Neutrophil (primary cell): ENCODE data around the gene ESYT1.

Experiments
- H3K27ac ChIP-seq: fragments of 200-600 bp; sonication (generic); 2 replicates; pipeline ENCODE4 v1.5.1; 2016; ENCODE audit warnings: mild to moderate bottlenecking, moderate library complexity
- H3K27me3 ChIP-seq: fragments of 200-600 bp; sonication (generic); 2 replicates; pipeline ENCODE4 v1.6.0; 2016; ENCODE audit warnings: mild to moderate bottlenecking
- H3K36me3 ChIP-seq: fragments of 200-600 bp; sonication (generic); 2 replicates; pipeline ENCODE4 v1.5.1; 2017
- H3K4me1 ChIP-seq, 2 experiments: fragments of 200-600 bp in 1 of 2; sonication (generic) in 1 of 2; 1 replicate in 1 of 2; 2 replicates in 1 of 2; pipeline versions ENCODE4 v1.5.1 to v1.6.1; 2013 to 2016; ENCODE audit warnings: low read depth in 1 of 2, low read length in 1 of 2, mild to moderate bottlenecking in 1 of 2, moderate library complexity in 1 of 2; ENCODE audit not compliant: control insufficient read depth in 1 of 2, insufficient read depth in 1 of 2
- H3K4me3 ChIP-seq, 2 experiments: fragments of 200-600 bp in 1 of 2; sonication (generic) in 1 of 2; 1 replicate in 1 of 2; 2 replicates in 1 of 2; pipeline ENCODE4 v1.5.1; 2013 to 2016; ENCODE audit warnings: low read depth in 1 of 2, low read length in 1 of 2, mild to moderate bottlenecking in 1 of 2, moderate library complexity in 1 of 2
- H3K9me3 ChIP-seq: fragments of 200-600 bp; sonication (generic); 2 replicates; pipeline ENCODE4 v1.5.1; 2016
- TF ChIP-seq, protein P1 (sequence below): fragments of 200-600 bp; sonication (generic); IDR thresholded peaks from 2 replicates; pipeline ENCODE4 v1.5.1; 2016; ENCODE audit warnings: antibody characterized with exemption

The ESYT1 gene

DNA sequence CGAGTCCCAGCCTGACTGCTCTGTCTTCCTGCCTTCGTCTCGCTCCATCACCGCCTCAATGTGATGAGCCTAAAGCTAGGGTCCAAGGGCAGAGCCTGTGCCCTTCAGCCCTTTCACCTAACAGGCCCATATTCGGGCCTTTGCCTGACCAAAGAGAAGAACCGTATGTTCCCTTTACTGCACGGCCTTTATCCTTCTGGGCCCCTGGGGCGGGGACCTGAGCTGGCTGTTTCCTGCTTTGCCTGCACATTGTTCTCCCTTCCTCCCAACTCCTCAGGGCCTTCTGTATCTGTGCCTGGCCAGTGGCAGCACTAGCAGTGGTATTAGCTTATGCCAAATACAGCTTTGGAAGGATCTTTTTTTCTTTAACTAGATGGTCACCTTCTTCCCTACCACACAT, 15.8 kb downstream of the ESYT1 start:
- Histone ChIP-seq H3K36me3 (no peaks in the 10 kb centered on the region), H3K27ac (peak overlapping the region; percentile 87), H3K27me3 (no peaks in the 10 kb centered on the region), H3K4me3 (no peak overlapping the region), H3K9me3 (no peaks in the 10 kb centered on the region), H3K4me1 (peaks cover 28 to 39% of the 10 kb centered on the region in 2 experiments)
- TF ChIP-seq, protein P1, sequence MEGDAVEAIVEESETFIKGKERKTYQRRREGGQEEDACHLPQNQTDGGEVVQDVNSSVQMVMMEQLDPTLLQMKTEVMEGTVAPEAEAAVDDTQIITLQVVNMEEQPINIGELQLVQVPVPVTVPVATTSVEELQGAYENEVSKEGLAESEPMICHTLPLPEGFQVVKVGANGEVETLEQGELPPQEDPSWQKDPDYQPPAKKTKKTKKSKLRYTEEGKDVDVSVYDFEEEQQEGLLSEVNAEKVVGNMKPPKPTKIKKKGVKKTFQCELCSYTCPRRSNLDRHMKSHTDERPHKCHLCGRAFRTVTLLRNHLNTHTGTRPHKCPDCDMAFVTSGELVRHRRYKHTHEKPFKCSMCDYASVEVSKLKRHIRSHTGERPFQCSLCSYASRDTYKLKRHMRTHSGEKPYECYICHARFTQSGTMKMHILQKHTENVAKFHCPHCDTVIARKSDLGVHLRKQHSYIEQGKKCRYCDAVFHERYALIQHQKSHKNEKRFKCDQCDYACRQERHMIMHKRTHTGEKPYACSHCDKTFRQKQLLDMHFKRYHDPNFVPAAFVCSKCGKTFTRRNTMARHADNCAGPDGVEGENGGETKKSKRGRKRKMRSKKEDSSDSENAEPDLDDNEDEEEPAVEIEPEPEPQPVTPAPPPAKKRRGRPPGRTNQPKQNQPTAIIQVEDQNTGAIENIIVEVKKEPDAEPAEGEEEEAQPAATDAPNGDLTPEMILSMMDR, result no peak

- H3K27ac ChIP-seq, result no peak overlapping the region
- no peaks in the 10 kb centered on the region for H3K27me3 ChIP-seq
- no peaks in the 10 kb centered on the region for H3K36me3 ChIP-seq
- H3K9me3 ChIP-seq, result no peaks in the 10 kb centered on the region
- H3K4me3 ChIP-seq, result no peak overlapping the region
- H3K4me1 ChIP-seq, result peaks cover 31 to 41% of the 10 kb centered on the region in 2 experiments
- TF ChIP-seq, protein P1, result no peak
Measured at GRCh38 chr12:56145217-56145616, 17.1 kb downstream of the ESYT1 start.

- Histone ChIP-seq H3K27ac (no peak overlapping the region), H3K36me3 (no peaks in the 10 kb centered on the region), H3K9me3 (no peaks in the 10 kb centered on the region), H3K27me3 (no peaks in the 10 kb centered on the region), H3K4me1 (peaks cover 44 to 46% of the 10 kb centered on the region in 2 experiments), H3K4me3 (no peak overlapping the region)
- TF ChIP-seq, protein P1, result no peak
Measured at GRCh38 chr12:56146492-56147460, 18.7 kb downstream of the ESYT1 start.

- no peaks in the 10 kb centered on the region for H3K9me3 ChIP-seq
- TF ChIP-seq, protein P1, result no peak
- H3K36me3 ChIP-seq, result no peaks in the 10 kb centered on the region
- peak overlapping the region; percentile 51 for H3K27ac ChIP-seq
- no peak overlapping the region for H3K4me3 ChIP-seq
- H3K27me3 ChIP-seq, result no peaks in the 10 kb centered on the region
- peaks cover 29 to 31% of the 10 kb centered on the region in 2 experiments for H3K4me1 ChIP-seq
Measured at GRCh38 chr12:56150563-56150962, 22.5 kb downstream of the ESYT1 start.

GRCh38 chr12:56151672-56152131, 23.6 kb downstream of the ESYT1 start:
- peak overlapping the region; percentile 96 for H3K27ac ChIP-seq
- H3K4me3 ChIP-seq, result peak overlapping the region; percentile 78 to 93
- no peaks in the 10 kb centered on the region for H3K36me3 ChIP-seq
- TF ChIP-seq, protein P1, result no peak
- H3K27me3 ChIP-seq, result no peaks in the 10 kb centered on the region
- H3K4me1 ChIP-seq, result peaks cover 31 to 35% of the 10 kb centered on the region in 2 experiments
- H3K9me3 ChIP-seq, result no peaks in the 10 kb centered on the region
